BJ (cell line): ENCODE data around the gene TULP3. TPM values are rescaled to one million over a fixed set of nuclear protein-coding genes. Genes with fewer than 3 reads are reported as not detected.

Source experiments
- CTCF ChIA-PET: fragments of 350-600 bp; formaldehyde crosslinking; extraction: SDS; loops from one replicate; lab custom pipeline; 2021; ENCODE audit warnings: antibody characterized with exemption, inconsistent platforms; lab: Yijun Ruan, JAX
- POLR2A ChIA-PET: fragments of 300-600 bp; sonication (Branson Sonifier 250); formaldehyde crosslinking; extraction: SDS; loops from one replicate; lab custom pipeline; 2021; ENCODE audit warnings: antibody characterized with exemption; lab: Charles Lee
- DNase-seq: peaks from one replicate; pipeline ENCODE4 v3.0.0-alpha.2; 2011; ENCODE audit warnings: low read depth
- H3K27me3 ChIP-seq: 2 replicates; pipeline ENCODE4 v1.6.0; 2011; ENCODE audit warnings: low read length; ENCODE audit not compliant: control insufficient read depth, insufficient read depth
- H3K36me3 ChIP-seq: 2 replicates; pipeline ENCODE4 v1.5.1; 2011; ENCODE audit warnings: low read length; ENCODE audit not compliant: control insufficient read depth, insufficient read depth
- H3K4me3 ChIP-seq: 2 replicates; pipeline ENCODE4 v1.5.1; 2011; ENCODE audit warnings: low read depth, mild to moderate bottlenecking, control low read depth, low read length
- CTCF ChIP-seq: IDR thresholded peaks from 2 replicates; pipeline ENCODE4 v1.5.1; 2011; ENCODE audit warnings: low read depth, mild to moderate bottlenecking, control low read depth, inconsistent platforms, low read length, moderate library complexity; ENCODE audit not compliant: insufficient read depth
- polyA plus RNA-seq: library from polyadenylated mRNA; depleted of rRNA; stranded (reverse); fragments of >200 nt; gene quantifications from 2 replicates; pipeline ENCODE4 v1.2.3, GENCODE V29; 2011

Gene TULP3
- polyA plus RNA-seq, 1 experiment: 43.7 TPM

GRCh38 chr12:2904260-2904659 lies 13.6 kb downstream of the TULP3 start:
- DNase-seq: no peak
- Histone ChIP-seq H3K36me3 (peaks cover 2% of the 10 kb centered on the region; the same call in 1 of the 2 replicates), H3K27me3 (no peaks in the 10 kb centered on the region), H3K4me3 (no peak overlapping the region)
- CTCF ChIA-PET: no interaction called here
- POLR2A ChIA-PET: no interaction called here
- TF ChIP-seq CTCF: no peak

- Histone ChIP-seq H3K4me3 (no peak overlapping the region), H3K36me3 (peaks cover 4% of the 10 kb centered on the region; the same call in 1 of the 2 replicates), H3K27me3 (no peaks in the 10 kb centered on the region)
- POLR2A ChIA-PET: interaction anchor here (0.7 kb wide), 1 partner anchor 43 kb away, joined by 11 read pairs; no protein-coding TSS in a partner anchor
- no peak for TF ChIP-seq CTCF
- no peak for DNase-seq
- CTCF ChIA-PET: interaction anchor here (0.6 kb wide), 1 partner anchor 34 kb away, joined by 3 read pairs; no protein-coding TSS in a partner anchor
Observed at GRCh38 chr12:2912216-2912575, 21.5 kb downstream of the TULP3 start.

GRCh38 chr12:2919249-2919648 lies 28.6 kb downstream of the TULP3 start:
- POLR2A ChIA-PET: no interaction called here
- H3K36me3 ChIP-seq: peaks cover 10% of the 10 kb centered on the region
- CTCF ChIA-PET: interaction anchor here (1.2 kb wide), 1 partner anchor 34 kb away, joined by 3 read pairs; no protein-coding TSS in a partner anchor
- no peak for DNase-seq
- no peak for TF ChIP-seq CTCF
- no peaks in the 10 kb centered on the region for H3K27me3 ChIP-seq
- H3K4me3 ChIP-seq: no peak overlapping the region

DNA sequence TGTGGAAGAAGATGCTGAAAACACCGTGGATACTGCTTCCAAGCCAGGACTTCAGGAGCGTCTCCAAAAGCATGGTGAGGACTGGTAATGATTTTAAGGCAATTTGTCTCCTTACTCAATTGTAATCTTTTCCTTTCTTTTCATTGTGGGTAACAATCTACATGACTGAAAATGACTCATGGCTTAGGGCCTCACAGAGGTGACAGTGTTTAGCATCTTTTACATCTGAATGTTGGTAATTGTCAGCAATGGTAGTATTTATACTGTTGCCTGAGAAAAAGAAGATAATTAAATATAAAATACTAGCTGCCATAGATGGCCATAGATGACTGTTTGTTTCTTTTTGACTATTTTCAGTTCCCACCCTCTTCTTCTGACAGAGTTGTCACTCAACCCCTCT lies 31.6 kb downstream of the TULP3 start:
- Histone ChIP-seq H3K36me3 (peaks cover 13% of the 10 kb centered on the region), H3K4me3 (no peak overlapping the region), H3K27me3 (no peaks in the 10 kb centered on the region)
- ChIA-PET CTCF (interaction anchor here (0.6 to 1.0 kb wide), 2 partner anchors 12 to 37 kb away, joined by 3 to 4 read pairs; no protein-coding TSS in a partner anchor), POLR2A (no interaction called here)
- no peak for TF ChIP-seq CTCF
- no peak for DNase-seq

GRCh38 chr12:2923057-2923456 lies 32.4 kb downstream of the TULP3 start:
- TF ChIP-seq CTCF: no peak
- Histone ChIP-seq H3K4me3 (no peak overlapping the region), H3K27me3 (no peaks in the 10 kb centered on the region), H3K36me3 (peaks cover 13% of the 10 kb centered on the region)
- DNase-seq: no peak
- POLR2A ChIA-PET: no interaction called here
- CTCF ChIA-PET: interaction anchor here (1.6 kb wide), 1 partner anchor 111 kb away, joined by 4 read pairs; no protein-coding TSS in a partner anchor
